ENCODE data around the gene ABLIM1.
A peak's percentile ranks its signal among the peaks of the same experiment; 100 is the strongest.

ABLIM1 gene

GRCh38 chr10:114483575-114483974 lies 174.5 kb downstream of the ABLIM1 start:
- no peak overlapping the region for H3K27ac ChIP-seq (ENCODE audit: low read depth, low read length)
- H3K9ac ChIP-seq (ENCODE audit: low read depth, low read length), result no peak overlapping the region
- no peaks in the 10 kb centered on the region for H3K27me3 ChIP-seq (ENCODE audit: insufficient read depth, low read length)
- H3K4me3 ChIP-seq (ENCODE audit: low read length), result no peak overlapping the region
- 94% methylated on average over 6 of the region's 6 CpGs for WGBS
- peaks cover 23% of the 10 kb centered on the region for H3K36me3 ChIP-seq (ENCODE audit: insufficient read depth, low read length)
- H3K4me1 ChIP-seq (ENCODE audit: insufficient read depth, low read length), result peaks cover 16% of the 10 kb centered on the region
- no peaks in the 10 kb centered on the region for H3K9me3 ChIP-seq (ENCODE audit: insufficient read depth, low read depth, low read length)

- no peak overlapping the region for H3K4me3 ChIP-seq (ENCODE audit: low read length)
- H3K4me1 ChIP-seq (ENCODE audit: insufficient read depth, low read length), result peaks cover 7% of the 10 kb centered on the region
- H3K27me3 ChIP-seq (ENCODE audit: insufficient read depth, low read length), result no peaks in the 10 kb centered on the region
- H3K9me3 ChIP-seq (ENCODE audit: insufficient read depth, low read depth, low read length), result no peaks in the 10 kb centered on the region
- no peak overlapping the region for H3K27ac ChIP-seq (ENCODE audit: low read depth, low read length)
- H3K9ac ChIP-seq (ENCODE audit: low read depth, low read length), result no peak overlapping the region
- 95% methylated on average over 6 of the region's 6 CpGs for WGBS
- H3K36me3 ChIP-seq (ENCODE audit: insufficient read depth, low read length), result peaks cover 23% of the 10 kb centered on the region
These were observed 175.4 kb downstream of the ABLIM1 start for GRCh38 chr10:114482480-114483304.

- Histone ChIP-seq H3K9me3 (ENCODE audit: insufficient read depth, low read depth, low read length) (no peaks in the 10 kb centered on the region), H3K27ac (ENCODE audit: low read depth, low read length) (no peak overlapping the region), H3K27me3 (ENCODE audit: insufficient read depth, low read length) (no peaks in the 10 kb centered on the region), H3K36me3 (ENCODE audit: insufficient read depth, low read length) (peaks cover 23% of the 10 kb centered on the region), H3K4me1 (ENCODE audit: insufficient read depth, low read length) (no peaks in the 10 kb centered on the region), H3K9ac (ENCODE audit: low read depth, low read length) (no peak overlapping the region), H3K4me3 (ENCODE audit: low read length) (no peak overlapping the region)
- 92% methylated on average over 3 of the region's 3 CpGs for WGBS
These were observed 177.0 kb downstream of the ABLIM1 start for GRCh38 chr10:114481055-114481454.

GRCh38 chr10:114479836-114480235 lies 178.2 kb downstream of the ABLIM1 start:
- Histone ChIP-seq H3K36me3 (ENCODE audit: insufficient read depth, low read length) (peaks cover 11% of the 10 kb centered on the region), H3K4me3 (ENCODE audit: low read length) (no peak overlapping the region), H3K9ac (ENCODE audit: low read depth, low read length) (no peak overlapping the region), H3K27ac (ENCODE audit: low read depth, low read length) (no peak overlapping the region), H3K4me1 (ENCODE audit: insufficient read depth, low read length) (no peaks in the 10 kb centered on the region), H3K27me3 (ENCODE audit: insufficient read depth, low read length) (no peaks in the 10 kb centered on the region), H3K9me3 (ENCODE audit: insufficient read depth, low read depth, low read length) (no peaks in the 10 kb centered on the region)
- 100% methylated on average over 1 of the region's 1 CpG for WGBS

GRCh38 chr10:114479307-114479706 lies 178.8 kb downstream of the ABLIM1 start:
- WGBS, result 88% methylated on average over 6 of the region's 6 CpGs
- Histone ChIP-seq H3K9ac (ENCODE audit: low read depth, low read length) (no peak overlapping the region), H3K36me3 (ENCODE audit: insufficient read depth, low read length) (peaks cover 8% of the 10 kb centered on the region), H3K27me3 (ENCODE audit: insufficient read depth, low read length) (no peaks in the 10 kb centered on the region), H3K27ac (ENCODE audit: low read depth, low read length) (no peak overlapping the region), H3K4me1 (ENCODE audit: insufficient read depth, low read length) (no peaks in the 10 kb centered on the region), H3K9me3 (ENCODE audit: insufficient read depth, low read depth, low read length) (no peaks in the 10 kb centered on the region), H3K4me3 (ENCODE audit: low read length) (no peak overlapping the region)

GRCh38 chr10:114478281-114478680 lies 179.8 kb downstream of the ABLIM1 start:
- H3K36me3 ChIP-seq (ENCODE audit: insufficient read depth, low read length), result 0 out of 2 replicates have a peak, but pooled peaks cover 5% of the 10 kb centered on the region
- H3K4me1 ChIP-seq (ENCODE audit: insufficient read depth, low read length), result peaks cover 2% of the 10 kb centered on the region; the same call in 1 of the 2 replicates

GRCh38 chr10:114477285-114477684 lies 180.8 kb downstream of the ABLIM1 start:
- WGBS, result 98% methylated on average over 7 of the region's 7 CpGs
- H3K4me3 ChIP-seq (ENCODE audit: low read length), result no peak overlapping the region

More at GRCh38 chr10:114478281-114478680, 179.8 kb downstream of the ABLIM1 start:
- WGBS, result 100% methylated on average over 1 of the region's 2 CpGs
- no peak overlapping the region for H3K27ac ChIP-seq (ENCODE audit: low read depth, low read length)
- H3K9ac ChIP-seq (ENCODE audit: low read depth, low read length), result no peak overlapping the region
- H3K9me3 ChIP-seq (ENCODE audit: insufficient read depth, low read depth, low read length), result no peaks in the 10 kb centered on the region
- H3K27me3 ChIP-seq (ENCODE audit: insufficient read depth, low read length), result no peaks in the 10 kb centered on the region
- H3K4me3 ChIP-seq (ENCODE audit: low read length), result no peak overlapping the region

GRCh38 chr10:114474989-114475388 lies 183.1 kb downstream of the ABLIM1 start:
- Histone ChIP-seq H3K9ac (ENCODE audit: low read depth, low read length) (no peak overlapping the region), H3K4me3 (ENCODE audit: low read length) (no peak overlapping the region), H3K4me1 (ENCODE audit: insufficient read depth, low read length) (peaks cover 17% of the 10 kb centered on the region), H3K27me3 (ENCODE audit: insufficient read depth, low read length) (no peaks in the 10 kb centered on the region), H3K27ac (ENCODE audit: low read depth, low read length) (no peak overlapping the region), H3K36me3 (ENCODE audit: insufficient read depth, low read length) (no peaks in the 10 kb centered on the region), H3K9me3 (ENCODE audit: insufficient read depth, low read depth, low read length) (no peaks in the 10 kb centered on the region)
- 94% methylated on average over 5 of the region's 5 CpGs for WGBS

More at GRCh38 chr10:114477285-114477684, 180.8 kb downstream of the ABLIM1 start:
- peaks cover 12% of the 10 kb centered on the region for H3K4me1 ChIP-seq (ENCODE audit: insufficient read depth, low read length)
- H3K9me3 ChIP-seq (ENCODE audit: insufficient read depth, low read depth, low read length), result no peaks in the 10 kb centered on the region
- H3K9ac ChIP-seq (ENCODE audit: low read depth, low read length), result no peak overlapping the region
- H3K36me3 ChIP-seq (ENCODE audit: insufficient read depth, low read length), result 0 out of 2 replicates have a peak, but pooled peaks cover 5% of the 10 kb centered on the region
- H3K27me3 ChIP-seq (ENCODE audit: insufficient read depth, low read length), result no peaks in the 10 kb centered on the region
- H3K27ac ChIP-seq (ENCODE audit: low read depth, low read length), result no peak overlapping the region

GRCh38 chr10:114473776-114474175 lies 184.3 kb downstream of the ABLIM1 start:
- WGBS, result 95% methylated on average over 3 of the region's 3 CpGs
- Histone ChIP-seq H3K4me3 (ENCODE audit: low read length) (no peak overlapping the region), H3K4me1 (ENCODE audit: insufficient read depth, low read length) (peaks cover 17% of the 10 kb centered on the region), H3K36me3 (ENCODE audit: insufficient read depth, low read length) (peaks cover 6% of the 10 kb centered on the region), H3K27me3 (ENCODE audit: insufficient read depth, low read length) (no peaks in the 10 kb centered on the region), H3K9me3 (ENCODE audit: insufficient read depth, low read depth, low read length) (no peaks in the 10 kb centered on the region), H3K27ac (ENCODE audit: low read depth, low read length) (no peak overlapping the region), H3K9ac (ENCODE audit: low read depth, low read length) (no peak overlapping the region)

- Histone ChIP-seq H3K36me3 (ENCODE audit: insufficient read depth, low read length) (peaks cover 7% of the 10 kb centered on the region), H3K9me3 (ENCODE audit: insufficient read depth, low read depth, low read length) (no peaks in the 10 kb centered on the region), H3K27me3 (ENCODE audit: insufficient read depth, low read length) (no peaks in the 10 kb centered on the region), H3K27ac (ENCODE audit: low read depth, low read length) (0 out of 2 replicates have a peak overlapping the region, but pooled peaks have one; percentile 14), H3K9ac (ENCODE audit: low read depth, low read length) (no peak overlapping the region), H3K4me3 (ENCODE audit: low read length) (no peak overlapping the region), H3K4me1 (ENCODE audit: insufficient read depth, low read length) (peaks cover 17% of the 10 kb centered on the region)
- 90% methylated on average over 4 of the region's 4 CpGs for WGBS
These were observed 185.2 kb downstream of the ABLIM1 start for GRCh38 chr10:114472877-114473253.

- Histone ChIP-seq H3K36me3 (ENCODE audit: insufficient read depth, low read length) (peaks cover 13% of the 10 kb centered on the region), H3K27ac (ENCODE audit: low read depth, low read length) (no peak overlapping the region; the same call in 1 of the 2 replicates), H3K4me3 (ENCODE audit: low read length) (no peak overlapping the region), H3K9me3 (ENCODE audit: insufficient read depth, low read depth, low read length) (no peaks in the 10 kb centered on the region), H3K9ac (ENCODE audit: low read depth, low read length) (no peak overlapping the region), H3K27me3 (ENCODE audit: insufficient read depth, low read length) (no peaks in the 10 kb centered on the region), H3K4me1 (ENCODE audit: insufficient read depth, low read length) (peaks cover 17% of the 10 kb centered on the region)
- WGBS, result 73% methylated on average over 11 of the region's 11 CpGs
These were observed 185.9 kb downstream of the ABLIM1 start for GRCh38 chr10:114471906-114472876.
